ENCODE data around the gene NEURL4. TPM values are rescaled to one million over a fixed set of nuclear protein-coding genes. Genes with fewer than 3 reads are reported as not detected.
"Not testable (repeated sequence)": the region's sequence is repeated elsewhere in the genome, so short reads cannot be mapped to it uniquely, and the experiment has no call there.

Gene NEURL4
- polyA plus RNA-seq, 1 of the 3 experiments (the other 2 are of a cell fraction): 22.1 TPM

GRCh38 chr17:7340179-7340578 lies 11.0 kb upstream of the NEURL4 start:
- DNase-seq: no peak
- H3K4me1 ChIP-seq (ENCODE audit: control insufficient read depth in 1 of 2, insufficient read depth in 2 of 2, low read depth in 1 of 2, low read length in 1 of 2): no peaks in the 10 kb centered on the region
- no peak overlapping the region for H3K4me2 ChIP-seq
- no peaks in the 10 kb centered on the region for H3K79me2 ChIP-seq (ENCODE audit: insufficient read depth)
- no peak overlapping the region for H3K27ac ChIP-seq (ENCODE audit: low read depth in 2 of 2, low read length in 1 of 2)
- CTCF ChIA-PET: interaction anchor here (0.9 to 2.0 kb wide), 3 partner anchors 10 to 292 kb away, joined by 3 to 6 read pairs (median 5); no protein-coding TSS in a partner anchor
- no peak overlapping the region for H2AFZ ChIP-seq (ENCODE audit: low read depth)
- POLR2A ChIA-PET: interaction anchor here (1.2 kb wide), 1 partner anchor 10 kb away, joined by 3 read pairs; no protein-coding TSS in a partner anchor
- no peaks in the 10 kb centered on the region for H3K36me3 ChIP-seq (replicated peaks in 1 of 2; ENCODE audit: control insufficient read depth in 1 of 2, insufficient read depth in 2 of 2, low read length in 1 of 2)
- H3K9me2 ChIP-seq: no peaks in the 10 kb centered on the region
- no peaks in the 10 kb centered on the region for H3K9me3 ChIP-seq
- H3F3A ChIP-seq (replicated peaks; ENCODE audit: insufficient read depth): no peaks in the 10 kb centered on the region
- no peak overlapping the region for H3K4me3 ChIP-seq (ENCODE audit: low read depth in 2 of 2, low read length in 1 of 2)
- H3K9ac ChIP-seq: no peak overlapping the region
- H4K20me1 ChIP-seq (ENCODE audit: insufficient read depth): no peaks in the 10 kb centered on the region
- TF ChIP-seq RFX5 (IDR thresholded peaks at IDR 0.05; ENCODE audit: low read length) (no peak), NFIC (IDR thresholded peaks at IDR 0.05; ENCODE audit: borderline replicate concordance) (no peak), JUND (IDR thresholded peaks at IDR 0.05) (no peak), TAF1 (IDR thresholded peaks at IDR 0.05; ENCODE audit: borderline replicate concordance, low read depth, low read length) (no peak), POLR2AphosphoS5 (IDR thresholded peaks at IDR 0.05; ENCODE audit: low read depth, low read length) (no peak), RCOR1 (IDR thresholded peaks at IDR 0.05; ENCODE audit: low read length) (no peak), USF2 (IDR thresholded peaks at IDR 0.05; ENCODE audit: borderline replicate concordance, low read depth, low read length) (no peak), ELF1 (IDR thresholded peaks at IDR 0.05) (no peak), CTCF (IDR thresholded peaks at IDR 0.05) (no peak), CHD2 (IDR thresholded peaks at IDR 0.05; ENCODE audit: low read length, partially characterized antibody) (no peak), FOSL2 (IDR thresholded peaks at IDR 0.05; ENCODE audit: borderline replicate concordance, low read depth) (no peak), MAX (IDR thresholded peaks at IDR 0.05; ENCODE audit: low read depth) (no peak), USF1 (IDR thresholded peaks at IDR 0.05; ENCODE audit: borderline replicate concordance, low read depth) (no peak), EP300 (IDR thresholded peaks at IDR 0.05; ENCODE audit: borderline replicate concordance in 1 of 2, low read depth in 1 of 2, low read length in 1 of 2) (no peak), PBX3 (IDR thresholded peaks at IDR 0.05) (no peak), REST (IDR thresholded peaks at IDR 0.05; ENCODE audit: low read depth, low read length) (no peak)
- WGBS (ENCODE audit: low lambda C conversion rate): 7% methylated on average over 2 of the region's 2 CpGs
- peaks cover 28% of the 10 kb centered on the region for H3K27me3 ChIP-seq (ENCODE audit: insufficient read depth)

GRCh38 chr17:7337600-7337999 lies 8.5 kb upstream of the NEURL4 start:
- H3K36me3 ChIP-seq (replicated peaks in 1 of 2; ENCODE audit: control insufficient read depth in 1 of 2, insufficient read depth in 2 of 2, low read length in 1 of 2); H3K79me2 ChIP-seq (ENCODE audit: insufficient read depth); H3K9me3 ChIP-seq; H3K27ac ChIP-seq (ENCODE audit: low read depth in 2 of 2, low read length in 1 of 2); H3K4me1 ChIP-seq (ENCODE audit: control insufficient read depth in 1 of 2, insufficient read depth in 2 of 2, low read depth in 1 of 2, low read length in 1 of 2); H3F3A ChIP-seq (replicated peaks; ENCODE audit: insufficient read depth); H3K9ac ChIP-seq; H4K20me1 ChIP-seq (ENCODE audit: insufficient read depth); H3K9me2 ChIP-seq; H3K4me3 ChIP-seq (ENCODE audit: low read depth in 2 of 2, low read length in 1 of 2); H3K4me2 ChIP-seq; H2AFZ ChIP-seq (ENCODE audit: low read depth); DNase-seq; POLR2A ChIA-PET: not testable (repeated sequence)
- CTCF ChIA-PET: interaction anchor here (0.8 to 4.8 kb wide), 7 partner anchors 7 to 285 kb away, joined by 3 to 33 read pairs (median 6); no protein-coding TSS in a partner anchor
- WGBS (ENCODE audit: low lambda C conversion rate): 79% methylated on average over 7 of the region's 7 CpGs
- peaks cover 18% of the 10 kb centered on the region for H3K27me3 ChIP-seq (ENCODE audit: insufficient read depth)

Measured in SK-N-SH (cell line).